ELR (cell line): ENCODE results near the gene PRDM16.

Experiments used
- DNase-seq: peaks from one replicate; pipeline ENCODE4 v3.0.0-alpha.2; 2015; ENCODE audit warnings: low read depth

PRDM16 gene

GRCh38 chr1:3356827-3357460 is 287.9 kb downstream of the PRDM16 start:
- DNase-seq = no peak

GRCh38 chr1:3357526-3358297 is 288.7 kb downstream of the PRDM16 start:
- no peak for DNase-seq

- no peak for DNase-seq
Measured at GRCh38 chr1:3359351-3359750, 290.3 kb downstream of the PRDM16 start.

GRCh38 chr1:3359756-3360440 is 290.9 kb downstream of the PRDM16 start:
- DNase-seq = no peak

GRCh38 chr1:3360646-3361257 is 291.7 kb downstream of the PRDM16 start:
- DNase-seq = no peak

- no peak for DNase-seq
Measured at GRCh38 chr1:3363023-3363422, 294.0 kb downstream of the PRDM16 start.

GRCh38 chr1:3363756-3364155 is 294.8 kb downstream of the PRDM16 start:
- DNase-seq = no peak

GRCh38 chr1:3364551-3364950 is 295.5 kb downstream of the PRDM16 start:
- no peak for DNase-seq

- no peak for DNase-seq
Measured at GRCh38 chr1:3364983-3365382, 296.0 kb downstream of the PRDM16 start.

- no peak for DNase-seq
Measured at GRCh38 chr1:3365523-3366125, 296.6 kb downstream of the PRDM16 start.

- DNase-seq = no peak
Measured at GRCh38 chr1:3366126-3367051, 297.4 kb downstream of the PRDM16 start.

GRCh38 chr1:3367376-3367775 is 298.4 kb downstream of the PRDM16 start:
- no peak for DNase-seq

- no peak for DNase-seq
Measured at GRCh38 chr1:3368059-3368458, 299.1 kb downstream of the PRDM16 start.

- no peak for DNase-seq
Measured at GRCh38 chr1:3368711-3369445, 299.9 kb downstream of the PRDM16 start.

GRCh38 chr1:3369446-3370076 is 300.6 kb downstream of the PRDM16 start:
- peak; percentile 13 for DNase-seq

GRCh38 chr1:3370856-3371703 is 302.1 kb downstream of the PRDM16 start:
- DNase-seq = no peak

- no peak for DNase-seq
Measured at GRCh38 chr1:3372317-3372716, 303.3 kb downstream of the PRDM16 start.

- no peak for DNase-seq
Measured at GRCh38 chr1:3373175-3373574, 304.2 kb downstream of the PRDM16 start.
